Retinal pigment epithelial cell (primary cell): ENCODE results near the gene FDX2.
A peak's percentile ranks its signal among the peaks of the same experiment; 100 is the strongest.

ENCODE experiments used
- DNase-seq: peaks from one replicate; pipeline ENCODE4 v3.0.0-alpha.2; 2010; ENCODE audit warnings: low read depth
- H3K4me3 ChIP-seq: 2 replicates; pipeline ENCODE4 v1.5.1; 2011; ENCODE audit warnings: mild to moderate bottlenecking, low read length, control low read depth, moderate library complexity
- TF ChIP-seq, protein P1 (sequence below): conservative IDR thresholded peaks from 2 replicates; pipeline ENCODE4 v1.5.1; 2011; ENCODE audit warnings: low read depth, low read length, control low read depth, inconsistent platforms

The FDX2 gene

DNA sequence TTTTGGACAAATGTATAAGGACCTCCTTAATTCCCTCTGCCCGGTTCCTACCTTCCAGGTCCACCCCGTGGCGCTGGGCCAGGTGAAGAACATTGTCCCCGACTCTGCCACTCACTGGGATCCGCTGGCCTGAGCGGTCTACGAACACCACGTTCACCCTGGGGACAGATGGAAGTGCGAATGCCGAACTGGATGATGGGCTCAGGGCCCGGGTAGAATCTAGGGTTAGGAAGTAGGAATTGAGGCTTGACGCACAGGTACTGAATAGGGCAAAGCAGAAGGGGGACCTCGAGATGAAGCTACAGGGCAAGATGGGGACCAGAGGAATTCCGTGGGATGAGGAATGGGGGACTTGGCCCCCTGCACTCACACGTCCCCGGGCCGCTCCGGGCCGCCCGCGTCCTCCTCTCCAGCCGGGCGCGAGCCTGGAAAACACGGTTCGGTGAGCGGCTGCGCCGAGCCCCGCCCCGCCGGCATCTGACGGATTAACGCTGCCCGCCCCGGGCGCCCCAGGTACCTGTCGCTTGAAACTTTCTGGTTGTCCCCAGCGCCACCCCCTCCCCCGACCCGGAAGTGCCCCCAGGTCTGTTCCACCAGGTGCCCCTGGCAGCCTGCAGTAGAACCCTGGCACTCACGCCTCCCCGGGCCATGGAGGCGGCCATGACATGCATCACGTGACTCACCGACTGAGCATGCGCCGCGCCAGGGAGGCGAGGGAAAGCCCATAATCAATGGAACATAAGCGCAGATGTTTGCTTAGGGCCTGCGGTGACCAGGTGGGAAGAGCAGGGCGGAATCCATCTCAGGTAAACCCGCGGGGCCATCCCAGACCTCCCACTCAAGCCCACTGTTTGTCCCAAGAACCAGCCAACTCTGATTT, at the start of gene FDX2:
Gene FDX2 (minus strand): TSS at position 681 of the 880 bp plus-strand sequence. CDS start 19 bp downstream, at position 662.
- TF ChIP-seq, protein P1, sequence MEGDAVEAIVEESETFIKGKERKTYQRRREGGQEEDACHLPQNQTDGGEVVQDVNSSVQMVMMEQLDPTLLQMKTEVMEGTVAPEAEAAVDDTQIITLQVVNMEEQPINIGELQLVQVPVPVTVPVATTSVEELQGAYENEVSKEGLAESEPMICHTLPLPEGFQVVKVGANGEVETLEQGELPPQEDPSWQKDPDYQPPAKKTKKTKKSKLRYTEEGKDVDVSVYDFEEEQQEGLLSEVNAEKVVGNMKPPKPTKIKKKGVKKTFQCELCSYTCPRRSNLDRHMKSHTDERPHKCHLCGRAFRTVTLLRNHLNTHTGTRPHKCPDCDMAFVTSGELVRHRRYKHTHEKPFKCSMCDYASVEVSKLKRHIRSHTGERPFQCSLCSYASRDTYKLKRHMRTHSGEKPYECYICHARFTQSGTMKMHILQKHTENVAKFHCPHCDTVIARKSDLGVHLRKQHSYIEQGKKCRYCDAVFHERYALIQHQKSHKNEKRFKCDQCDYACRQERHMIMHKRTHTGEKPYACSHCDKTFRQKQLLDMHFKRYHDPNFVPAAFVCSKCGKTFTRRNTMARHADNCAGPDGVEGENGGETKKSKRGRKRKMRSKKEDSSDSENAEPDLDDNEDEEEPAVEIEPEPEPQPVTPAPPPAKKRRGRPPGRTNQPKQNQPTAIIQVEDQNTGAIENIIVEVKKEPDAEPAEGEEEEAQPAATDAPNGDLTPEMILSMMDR: no peak
- no peak for DNase-seq
- peak within 1 kb of the TSS; percentile 86 for H3K4me3 ChIP-seq

DNA sequence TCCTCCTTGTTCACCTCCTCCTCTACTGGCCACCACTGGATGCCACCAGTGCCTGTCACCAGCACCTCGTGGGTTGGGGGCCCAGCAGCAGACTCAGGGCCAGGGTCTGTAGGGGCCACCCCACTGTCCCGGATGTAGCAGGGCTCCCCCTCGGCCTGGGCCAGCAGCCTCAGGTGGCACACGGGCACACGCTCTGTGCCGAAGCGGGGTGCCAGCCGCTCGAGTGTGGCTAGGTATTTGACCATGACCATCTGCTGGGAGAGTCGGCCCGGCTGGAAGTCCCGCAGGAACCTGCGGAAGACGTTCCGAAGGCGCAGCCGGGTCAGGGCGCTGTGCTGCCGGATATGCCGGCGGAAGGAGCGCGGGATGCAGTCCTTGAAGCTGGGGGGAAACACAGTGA, 49.7 kb upstream of the FDX2 start:
- H3K4me3 ChIP-seq: no peak overlapping the region
- no peak for DNase-seq
- TF ChIP-seq, protein P1: no peak

DNA sequence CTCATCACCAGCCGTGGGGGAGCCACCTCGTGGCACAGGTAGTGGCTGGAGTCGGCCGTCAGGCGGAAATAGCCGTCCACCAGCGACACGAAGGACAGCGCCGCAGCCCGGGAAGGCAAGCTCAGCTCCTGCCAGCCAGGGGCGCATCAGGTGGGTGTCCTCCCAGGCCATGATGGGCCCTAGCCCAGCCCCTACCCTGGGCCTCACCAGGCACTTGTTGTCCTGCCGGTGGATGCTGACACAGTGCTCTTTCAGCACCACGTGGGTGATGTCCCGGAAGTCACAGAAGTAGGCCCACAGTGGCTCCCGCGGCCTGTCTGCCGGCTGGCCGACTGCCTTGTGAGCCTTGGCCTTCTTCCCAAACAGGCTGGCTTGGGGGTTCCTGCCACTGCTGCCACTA, 48.8 kb upstream of the FDX2 start:
- TF ChIP-seq, protein P1: no peak
- DNase-seq: no peak
- no peak overlapping the region for H3K4me3 ChIP-seq

DNA sequence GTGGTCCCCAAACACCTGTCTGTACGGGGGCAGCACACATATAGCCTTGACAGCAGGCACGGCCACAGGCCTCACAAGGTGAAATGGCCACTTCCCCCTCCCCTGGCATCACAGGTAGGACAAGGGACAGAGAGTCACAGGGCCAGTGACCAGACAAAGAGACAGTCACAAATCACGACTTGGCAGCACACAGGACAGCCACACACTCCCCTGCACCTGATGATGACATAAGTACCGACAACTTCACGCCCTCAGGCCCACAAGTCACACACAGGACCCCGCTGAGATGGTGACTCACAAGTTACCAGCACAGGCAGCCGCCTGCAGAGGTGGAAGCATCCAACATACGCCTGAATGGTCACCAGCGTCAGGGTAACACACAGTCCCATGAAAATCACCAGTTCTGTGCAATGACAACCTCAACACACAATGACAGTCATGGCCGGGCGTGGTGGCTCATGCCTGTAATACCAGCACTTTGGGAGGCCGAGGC, 48.0 kb upstream of the FDX2 start:
- DNase-seq: no peak
- no peak overlapping the region for H3K4me3 ChIP-seq
- TF ChIP-seq, protein P1: no peak

DNA sequence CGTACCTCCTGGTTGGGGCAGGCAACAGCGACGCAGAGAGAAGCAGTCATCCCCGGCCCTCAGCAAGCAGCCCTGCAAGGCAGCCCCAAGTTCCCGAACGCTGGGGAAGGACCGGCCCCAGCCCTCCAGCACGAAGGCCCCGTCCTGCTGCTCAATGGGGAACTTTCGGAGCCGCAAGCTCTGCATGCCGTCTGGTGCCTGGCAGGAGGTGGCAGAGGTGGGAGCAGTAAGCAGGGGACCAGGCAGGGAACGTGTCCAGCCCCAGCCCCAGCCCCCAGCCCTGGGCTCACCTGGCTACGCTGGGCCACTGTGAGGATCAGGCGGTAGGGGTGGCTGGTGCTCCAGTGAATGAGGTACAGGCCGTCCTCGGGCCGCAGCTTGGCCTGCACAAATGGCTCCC, 46.4 kb upstream of the FDX2 start:
- no peak overlapping the region for H3K4me3 ChIP-seq
- DNase-seq: no peak
- TF ChIP-seq, protein P1: no peak

DNA sequence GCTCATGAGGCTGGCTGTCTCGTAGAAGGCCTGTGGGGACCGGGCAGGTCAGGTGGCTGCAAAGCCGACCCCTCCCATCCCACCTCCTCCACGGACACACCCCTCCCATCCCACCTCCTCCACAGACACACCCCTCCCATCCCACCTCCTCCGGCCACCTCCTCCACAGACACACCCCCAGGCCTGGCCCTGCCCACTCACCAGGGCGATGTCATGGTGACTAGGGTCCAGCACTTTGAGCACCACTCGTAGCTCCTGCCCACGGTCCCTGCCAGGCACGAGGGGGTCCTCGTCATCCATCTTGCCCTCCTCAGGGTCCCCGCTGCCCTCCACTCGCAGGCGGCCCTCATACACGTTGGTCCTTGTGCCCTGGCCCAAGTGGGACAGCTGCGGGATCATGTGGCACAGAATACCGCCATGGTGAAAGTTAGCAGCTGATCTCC, 45.8 kb upstream of the FDX2 start:
- no peak for DNase-seq
- TF ChIP-seq, protein P1: no peak
- H3K4me3 ChIP-seq: no peak overlapping the region

DNA sequence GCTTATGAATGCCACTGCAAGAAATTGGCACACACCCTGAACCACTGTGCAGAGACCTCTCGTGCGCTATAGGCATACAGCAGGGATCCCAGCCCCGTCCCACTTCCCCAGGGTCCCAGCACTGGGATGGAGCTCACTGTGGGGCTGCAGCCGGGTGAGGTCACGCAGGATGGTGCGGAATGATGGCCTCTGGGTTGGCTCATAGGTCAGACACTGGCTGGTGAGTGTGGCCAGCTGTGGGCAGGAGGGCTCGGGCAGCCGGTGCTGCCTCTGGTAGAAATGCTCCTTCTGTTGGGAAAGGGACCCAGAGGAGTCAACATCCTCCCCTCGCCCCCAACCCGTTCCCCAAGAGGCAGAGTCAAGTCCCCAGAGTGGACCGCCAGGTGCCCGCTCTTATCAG, 40.6 kb upstream of the FDX2 start:
- TF ChIP-seq, protein P1: no peak
- H3K4me3 ChIP-seq: no peak overlapping the region
- DNase-seq: no peak
